ENCODE measurements around the gene DEDD2.

GRCh38 chr19:42165146-42165545 lies 52.3 kb downstream of the DEDD2 start:
- no peak for TF ChIP-seq EZH2 (IDR thresholded peaks at IDR 0.05; ENCODE audit: borderline replicate concordance, low read length)
- TF ChIP-seq, protein P1, sequence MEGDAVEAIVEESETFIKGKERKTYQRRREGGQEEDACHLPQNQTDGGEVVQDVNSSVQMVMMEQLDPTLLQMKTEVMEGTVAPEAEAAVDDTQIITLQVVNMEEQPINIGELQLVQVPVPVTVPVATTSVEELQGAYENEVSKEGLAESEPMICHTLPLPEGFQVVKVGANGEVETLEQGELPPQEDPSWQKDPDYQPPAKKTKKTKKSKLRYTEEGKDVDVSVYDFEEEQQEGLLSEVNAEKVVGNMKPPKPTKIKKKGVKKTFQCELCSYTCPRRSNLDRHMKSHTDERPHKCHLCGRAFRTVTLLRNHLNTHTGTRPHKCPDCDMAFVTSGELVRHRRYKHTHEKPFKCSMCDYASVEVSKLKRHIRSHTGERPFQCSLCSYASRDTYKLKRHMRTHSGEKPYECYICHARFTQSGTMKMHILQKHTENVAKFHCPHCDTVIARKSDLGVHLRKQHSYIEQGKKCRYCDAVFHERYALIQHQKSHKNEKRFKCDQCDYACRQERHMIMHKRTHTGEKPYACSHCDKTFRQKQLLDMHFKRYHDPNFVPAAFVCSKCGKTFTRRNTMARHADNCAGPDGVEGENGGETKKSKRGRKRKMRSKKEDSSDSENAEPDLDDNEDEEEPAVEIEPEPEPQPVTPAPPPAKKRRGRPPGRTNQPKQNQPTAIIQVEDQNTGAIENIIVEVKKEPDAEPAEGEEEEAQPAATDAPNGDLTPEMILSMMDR (IDR thresholded peaks at IDR 0.05; ENCODE audit: low read length) = no peak
